T-helper 1 cell treated with Interleukin-12 subunit alpha and Interleukin-12 subunit beta and Interleukin-4 antibody, amounts not matched to agents 30 μg/mL and 1 μg/mL, for 36 hours (primary cell): ENCODE results near the gene UNC79.

Experiments
- H3K27ac Mint-ChIP-seq: one replicate; pipeline ENCODE4 v1.8.0; 2021; ENCODE audit warnings: mild to moderate bottlenecking, mixed read lengths
- H3K27me3 Mint-ChIP-seq: one replicate; pipeline ENCODE4 v1.8.0; 2021; ENCODE audit warnings: low read depth, mixed read lengths
- H3K36me3 Mint-ChIP-seq: one replicate; pipeline ENCODE4 v1.8.0; 2021; ENCODE audit warnings: low read depth, mixed read lengths
- H3K4me1 Mint-ChIP-seq: one replicate; pipeline ENCODE4 v1.8.0; 2021; ENCODE audit warnings: low read depth, mixed read lengths
- H3K4me3 Mint-ChIP-seq: one replicate; pipeline ENCODE4 v1.8.0; 2021; ENCODE audit warnings: mild to moderate bottlenecking, moderate library complexity, mixed read lengths
- H3K9me3 Mint-ChIP-seq: one replicate; pipeline ENCODE4 v1.8.0; 2021; ENCODE audit warnings: mixed read lengths

The UNC79 gene

GRCh38 chr14:93546642-93547041, 115.9 kb downstream of the UNC79 start:
- H3K4me3 Mint-ChIP-seq: no peak overlapping the region
- H3K4me1 Mint-ChIP-seq: no peaks in the 10 kb centered on the region
- no peaks in the 10 kb centered on the region for H3K36me3 Mint-ChIP-seq
- H3K27me3 Mint-ChIP-seq: peaks cover 18% of the 10 kb centered on the region
- no peaks in the 10 kb centered on the region for H3K9me3 Mint-ChIP-seq
- no peak overlapping the region for H3K27ac Mint-ChIP-seq

- Mint-ChIP-seq H3K27ac (no peak overlapping the region), H3K4me1 (no peaks in the 10 kb centered on the region), H3K9me3 (no peaks in the 10 kb centered on the region), H3K4me3 (no peak overlapping the region), H3K27me3 (peaks cover 21% of the 10 kb centered on the region), H3K36me3 (no peaks in the 10 kb centered on the region)
These were observed 117.5 kb downstream of the UNC79 start for GRCh38 chr14:93548102-93548843.

- Mint-ChIP-seq H3K4me1 (no peaks in the 10 kb centered on the region), H3K27me3 (peaks cover 18% of the 10 kb centered on the region), H3K27ac (no peak overlapping the region), H3K4me3 (no peak overlapping the region), H3K9me3 (no peaks in the 10 kb centered on the region), H3K36me3 (no peaks in the 10 kb centered on the region)
These were observed 118.9 kb downstream of the UNC79 start for GRCh38 chr14:93549595-93549994.

- Mint-ChIP-seq H3K27me3 (no peaks in the 10 kb centered on the region), H3K27ac (no peak overlapping the region), H3K9me3 (no peaks in the 10 kb centered on the region), H3K4me3 (no peak overlapping the region), H3K36me3 (no peaks in the 10 kb centered on the region), H3K4me1 (no peaks in the 10 kb centered on the region)
These were observed 134.2 kb downstream of the UNC79 start for GRCh38 chr14:93564918-93565317.

- no peaks in the 10 kb centered on the region for H3K9me3 Mint-ChIP-seq
- H3K4me3 Mint-ChIP-seq: no peak overlapping the region
- no peak overlapping the region for H3K27ac Mint-ChIP-seq
- no peaks in the 10 kb centered on the region for H3K36me3 Mint-ChIP-seq
- no peaks in the 10 kb centered on the region for H3K4me1 Mint-ChIP-seq
- H3K27me3 Mint-ChIP-seq: no peaks in the 10 kb centered on the region
These were observed 135.4 kb downstream of the UNC79 start for GRCh38 chr14:93566065-93566693.

- Mint-ChIP-seq H3K36me3 (no peaks in the 10 kb centered on the region), H3K27ac (no peak overlapping the region), H3K27me3 (peaks cover 6% of the 10 kb centered on the region), H3K9me3 (no peaks in the 10 kb centered on the region), H3K4me1 (no peaks in the 10 kb centered on the region), H3K4me3 (no peak overlapping the region)
These were observed 140.5 kb downstream of the UNC79 start for GRCh38 chr14:93571275-93571674.

- no peak overlapping the region for H3K4me3 Mint-ChIP-seq
- H3K4me1 Mint-ChIP-seq: no peaks in the 10 kb centered on the region
- no peaks in the 10 kb centered on the region for H3K9me3 Mint-ChIP-seq
- peaks cover 8% of the 10 kb centered on the region for H3K27me3 Mint-ChIP-seq
- H3K36me3 Mint-ChIP-seq: no peaks in the 10 kb centered on the region
- H3K27ac Mint-ChIP-seq: no peak overlapping the region
These were observed 148.4 kb downstream of the UNC79 start for GRCh38 chr14:93579178-93579577.

- H3K9me3 Mint-ChIP-seq: no peaks in the 10 kb centered on the region
- peaks cover 3% of the 10 kb centered on the region for H3K27me3 Mint-ChIP-seq
- no peak overlapping the region for H3K4me3 Mint-ChIP-seq
- no peaks in the 10 kb centered on the region for H3K4me1 Mint-ChIP-seq
- H3K36me3 Mint-ChIP-seq: no peaks in the 10 kb centered on the region
- no peak overlapping the region for H3K27ac Mint-ChIP-seq
These were observed 151.8 kb downstream of the UNC79 start for GRCh38 chr14:93582516-93582915.

- Mint-ChIP-seq H3K4me3 (no peak overlapping the region), H3K27me3 (no peaks in the 10 kb centered on the region), H3K9me3 (no peaks in the 10 kb centered on the region), H3K4me1 (no peaks in the 10 kb centered on the region), H3K27ac (no peak overlapping the region), H3K36me3 (no peaks in the 10 kb centered on the region)
These were observed 156.6 kb downstream of the UNC79 start for GRCh38 chr14:93587330-93587729.

- Mint-ChIP-seq H3K4me1 (no peaks in the 10 kb centered on the region), H3K4me3 (no peak overlapping the region), H3K27me3 (no peaks in the 10 kb centered on the region), H3K9me3 (no peaks in the 10 kb centered on the region), H3K27ac (no peak overlapping the region), H3K36me3 (no peaks in the 10 kb centered on the region)
These were observed 160.8 kb downstream of the UNC79 start for GRCh38 chr14:93591506-93591905.

- H3K9me3 Mint-ChIP-seq: no peaks in the 10 kb centered on the region
- H3K27ac Mint-ChIP-seq: no peak overlapping the region
- H3K4me1 Mint-ChIP-seq: no peaks in the 10 kb centered on the region
- H3K36me3 Mint-ChIP-seq: no peaks in the 10 kb centered on the region
- no peak overlapping the region for H3K4me3 Mint-ChIP-seq
- no peaks in the 10 kb centered on the region for H3K27me3 Mint-ChIP-seq
These were observed 162.0 kb downstream of the UNC79 start for GRCh38 chr14:93592786-93593185.

- H3K27ac Mint-ChIP-seq: no peak overlapping the region
- no peaks in the 10 kb centered on the region for H3K36me3 Mint-ChIP-seq
- H3K27me3 Mint-ChIP-seq: peaks cover 9% of the 10 kb centered on the region
- no peaks in the 10 kb centered on the region for H3K9me3 Mint-ChIP-seq
- H3K4me1 Mint-ChIP-seq: no peaks in the 10 kb centered on the region
- H3K4me3 Mint-ChIP-seq: no peak overlapping the region
These were observed 175.4 kb downstream of the UNC79 start for GRCh38 chr14:93606091-93606490.

GRCh38 chr14:93619176-93619793, 188.5 kb downstream of the UNC79 start:
- Mint-ChIP-seq H3K36me3 (no peaks in the 10 kb centered on the region), H3K4me3 (no peak overlapping the region), H3K27ac (no peak overlapping the region), H3K9me3 (no peaks in the 10 kb centered on the region), H3K27me3 (peaks cover 7% of the 10 kb centered on the region), H3K4me1 (no peaks in the 10 kb centered on the region)

GRCh38 chr14:93628048-93628447, 197.3 kb downstream of the UNC79 start:
- peaks cover 10% of the 10 kb centered on the region for H3K27me3 Mint-ChIP-seq
- no peaks in the 10 kb centered on the region for H3K4me1 Mint-ChIP-seq
- no peak overlapping the region for H3K4me3 Mint-ChIP-seq
- no peak overlapping the region for H3K27ac Mint-ChIP-seq
- no peaks in the 10 kb centered on the region for H3K9me3 Mint-ChIP-seq
- no peaks in the 10 kb centered on the region for H3K36me3 Mint-ChIP-seq

GRCh38 chr14:93629643-93630042, 198.9 kb downstream of the UNC79 start:
- H3K9me3 Mint-ChIP-seq: no peaks in the 10 kb centered on the region
- H3K36me3 Mint-ChIP-seq: no peaks in the 10 kb centered on the region
- no peaks in the 10 kb centered on the region for H3K4me1 Mint-ChIP-seq
- H3K27ac Mint-ChIP-seq: no peak overlapping the region
- peaks cover 10% of the 10 kb centered on the region for H3K27me3 Mint-ChIP-seq
- H3K4me3 Mint-ChIP-seq: no peak overlapping the region
